Measurements from ENCODE around the gene NIPAL3.
A peak's percentile ranks its signal among the peaks of the same experiment; 100 is the strongest.
"Not testable (repeated sequence)": the region's sequence is repeated elsewhere in the genome, so short reads cannot be mapped to it uniquely, and the experiment has no call there.

Gene NIPAL3

GRCh38 chr1:24463776-24464735 lies 48.5 kb downstream of the NIPAL3 start:
- DNase-seq, result no peak

DNA sequence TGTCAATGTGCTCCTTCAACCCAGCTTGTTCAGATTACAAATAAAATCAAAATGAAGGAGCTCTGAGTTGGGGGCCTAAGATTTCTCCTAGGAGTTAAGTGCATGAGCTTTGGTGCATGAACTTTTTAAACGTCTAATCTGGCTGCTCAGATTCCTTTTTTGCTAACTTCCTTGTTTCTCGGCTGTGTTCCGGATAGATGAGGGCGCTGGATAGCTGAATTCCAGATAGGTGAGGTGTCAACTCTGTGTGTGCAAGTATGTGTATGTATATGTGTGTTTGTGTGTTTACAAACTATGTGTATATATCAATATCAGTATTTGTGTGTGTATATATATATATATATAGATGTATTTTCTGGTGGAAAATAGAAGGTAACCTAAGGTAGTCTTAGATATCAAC lies 49.5 kb downstream of the NIPAL3 start:
- no peak for DNase-seq

GRCh38 chr1:24465638-24466037 lies 50.0 kb downstream of the NIPAL3 start:
- DNase-seq, result no peak

GRCh38 chr1:24468685-24469316 lies 53.2 kb downstream of the NIPAL3 start:
- no peak for DNase-seq

DNA sequence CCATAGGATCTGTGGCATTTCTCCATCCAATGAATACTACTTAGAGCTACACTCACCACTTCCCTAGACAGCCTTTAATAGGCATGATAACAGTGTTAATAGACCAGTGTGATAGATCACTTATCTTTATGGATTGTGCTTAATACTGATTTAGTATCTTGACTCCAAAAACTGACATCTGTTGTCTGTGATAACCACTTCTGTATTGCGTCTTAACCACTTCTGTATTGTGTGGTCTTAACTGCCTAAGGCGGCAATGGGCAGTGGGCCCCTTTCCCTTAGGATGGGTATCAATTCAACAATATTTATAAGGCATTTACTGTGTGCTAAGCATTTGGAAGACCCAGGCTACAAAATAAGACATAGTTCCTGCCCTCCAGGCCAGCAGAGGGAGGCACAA lies 55.0 kb downstream of the NIPAL3 start:
- no peak for DNase-seq

GRCh38 chr1:24472527-24473251 lies 57.1 kb downstream of the NIPAL3 start:
- DNase-seq, result no peak

DNA sequence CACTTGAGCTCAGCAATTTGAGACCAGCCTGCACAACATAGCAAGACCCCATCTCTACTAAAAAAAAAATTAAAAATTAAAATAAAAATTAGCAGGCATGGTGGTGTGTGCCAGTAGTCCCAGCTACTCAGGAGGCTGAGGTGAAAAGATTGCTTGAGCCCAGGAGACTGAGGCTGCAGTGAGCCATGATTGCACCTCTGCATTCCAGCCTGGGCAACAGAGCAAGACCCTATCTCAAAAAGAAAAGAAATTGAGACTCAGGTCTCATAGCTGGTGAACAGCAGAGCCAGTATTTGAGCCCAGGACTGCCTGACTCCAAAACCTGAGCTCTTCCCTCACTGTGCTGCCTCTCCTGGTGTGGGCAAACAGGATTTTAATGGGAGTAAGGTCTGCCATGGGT lies 58.6 kb downstream of the NIPAL3 start:
- no peak for DNase-seq

- no peak for DNase-seq
Measured at GRCh38 chr1:24475700-24476099, 60.1 kb downstream of the NIPAL3 start.

DNA sequence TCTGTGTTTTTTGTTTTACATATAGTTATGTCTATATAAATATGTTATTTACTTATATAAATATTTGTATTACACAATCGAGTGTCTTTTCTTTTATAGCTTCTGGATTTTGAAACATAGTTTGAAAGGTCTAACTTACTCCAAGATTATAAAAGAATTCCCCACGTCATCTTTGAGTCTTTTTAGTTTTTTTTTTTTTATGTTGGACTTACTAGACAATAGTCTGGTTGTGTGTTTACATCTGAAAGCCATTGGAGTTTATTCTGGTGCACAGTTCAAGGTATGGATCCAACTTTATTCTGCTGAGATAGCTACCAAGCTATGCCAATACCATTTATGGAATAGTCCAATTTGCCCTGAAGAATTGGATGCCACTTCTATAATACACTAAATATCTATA lies 61.0 kb downstream of the NIPAL3 start:
- no peak for DNase-seq

GRCh38 chr1:24477309-24477708 lies 61.7 kb downstream of the NIPAL3 start:
- DNase-seq, result no peak

GRCh38 chr1:24481101-24481500 lies 65.5 kb downstream of the NIPAL3 start:
- peak; percentile 36 for DNase-seq

DNA sequence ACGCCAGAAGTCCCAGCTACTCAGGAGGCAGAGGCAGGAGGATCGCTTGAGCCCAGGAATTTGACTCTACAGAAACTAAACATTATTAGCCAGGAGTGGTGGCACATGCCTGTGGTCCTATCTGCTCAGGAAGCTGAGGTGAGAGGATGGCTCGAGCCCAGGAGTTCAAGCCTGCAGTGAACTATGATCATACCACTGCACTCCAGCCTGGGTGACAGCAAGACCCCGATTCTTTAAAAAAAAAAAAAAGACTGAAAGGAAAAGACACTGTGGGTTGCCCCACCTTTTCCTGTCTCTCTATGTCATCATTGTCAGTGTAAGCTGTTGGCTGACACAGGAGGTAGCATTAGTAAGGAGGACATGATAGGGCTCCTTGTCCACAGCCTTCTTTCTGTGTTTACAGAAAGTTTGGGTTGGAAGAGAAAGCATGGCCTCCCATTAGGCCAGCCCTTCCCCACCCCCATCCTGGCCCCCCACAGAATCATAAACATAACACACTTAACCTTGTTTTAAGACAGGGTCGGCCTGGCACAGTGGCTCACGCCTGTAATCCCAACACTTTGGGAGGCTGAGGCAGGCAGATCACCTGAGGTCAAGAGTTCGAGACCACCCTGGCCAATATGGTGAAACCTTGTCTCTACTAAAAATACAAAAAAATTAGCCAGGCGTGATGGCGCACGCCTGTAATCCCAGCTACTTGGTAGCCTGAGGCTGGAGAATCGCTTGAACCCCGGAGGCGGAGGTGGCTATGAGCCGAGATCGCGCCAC lies 66.4 kb downstream of the NIPAL3 start:
- no peak for DNase-seq

- no peak for DNase-seq
Measured at GRCh38 chr1:24483441-24483840, 67.8 kb downstream of the NIPAL3 start.

- no peak for DNase-seq
Measured at GRCh38 chr1:24484199-24484598, 68.6 kb downstream of the NIPAL3 start.

GRCh38 chr1:24486331-24487065 lies 70.9 kb downstream of the NIPAL3 start:
- DNase-seq, result no peak

DNA sequence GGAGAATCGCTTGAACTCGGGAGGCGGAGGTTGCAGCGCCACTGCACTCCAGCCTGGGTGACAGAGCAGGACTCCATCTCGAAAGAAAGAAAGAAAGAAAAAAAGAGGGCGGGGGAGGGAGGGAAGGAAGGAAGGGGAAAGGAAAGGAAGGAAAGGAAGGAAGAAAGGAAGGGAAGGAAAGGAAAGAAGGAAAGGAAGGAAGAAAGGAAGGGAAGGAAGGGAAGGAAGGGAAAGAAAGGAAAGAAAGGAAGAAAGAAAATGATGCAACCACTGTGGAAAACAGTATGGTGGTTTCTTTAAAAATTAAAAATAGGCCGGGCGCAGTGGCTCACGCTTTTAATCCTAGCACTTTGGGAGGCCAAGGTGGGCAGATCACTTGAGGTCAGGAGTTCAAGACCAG lies 71.9 kb downstream of the NIPAL3 start:
- no peak for DNase-seq

DNA sequence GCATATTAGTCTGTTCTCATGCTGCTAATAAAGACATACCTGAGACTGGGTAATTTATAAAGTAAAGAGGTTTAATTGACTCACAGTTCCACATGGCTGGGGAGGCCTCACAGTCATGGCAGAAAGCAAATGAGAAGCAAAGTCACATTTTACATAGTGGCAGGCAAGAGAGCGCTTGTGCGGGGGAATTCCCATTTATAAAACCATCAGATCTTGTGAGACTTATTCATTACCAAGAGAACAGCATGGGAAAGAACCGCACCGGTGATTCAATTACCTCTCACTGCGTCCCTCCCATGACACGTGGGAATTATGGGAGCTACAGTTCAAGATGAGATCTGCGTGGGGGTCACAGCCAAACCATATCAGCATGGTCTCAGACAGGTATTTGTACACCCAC lies 72.6 kb downstream of the NIPAL3 start:
- DNase-seq, result not testable (repeated sequence)

DNA sequence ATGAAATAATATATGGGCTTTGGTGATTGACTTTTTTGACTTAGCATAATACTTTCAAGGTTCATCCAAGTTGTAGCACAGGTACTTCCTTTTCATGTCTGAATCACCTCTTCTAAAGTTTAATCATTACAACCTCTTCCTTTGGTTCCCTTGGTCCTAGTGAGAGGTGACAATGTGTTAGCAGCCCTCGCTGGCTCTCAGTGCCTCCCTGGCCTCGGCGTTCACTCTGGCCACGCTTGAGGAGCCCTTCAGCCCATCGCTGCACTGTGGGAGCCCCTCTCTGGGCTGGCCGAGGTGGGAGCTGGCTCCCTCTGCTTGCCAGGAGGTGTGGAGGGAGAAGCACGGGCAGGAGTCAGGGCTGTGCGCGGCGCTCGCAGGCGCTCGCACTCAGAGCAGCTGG lies 74.1 kb downstream of the NIPAL3 start:
- DNase-seq, result no peak

- DNase-seq, result no peak
Measured at GRCh38 chr1:24490101-24490781, 74.6 kb downstream of the NIPAL3 start.

DNA sequence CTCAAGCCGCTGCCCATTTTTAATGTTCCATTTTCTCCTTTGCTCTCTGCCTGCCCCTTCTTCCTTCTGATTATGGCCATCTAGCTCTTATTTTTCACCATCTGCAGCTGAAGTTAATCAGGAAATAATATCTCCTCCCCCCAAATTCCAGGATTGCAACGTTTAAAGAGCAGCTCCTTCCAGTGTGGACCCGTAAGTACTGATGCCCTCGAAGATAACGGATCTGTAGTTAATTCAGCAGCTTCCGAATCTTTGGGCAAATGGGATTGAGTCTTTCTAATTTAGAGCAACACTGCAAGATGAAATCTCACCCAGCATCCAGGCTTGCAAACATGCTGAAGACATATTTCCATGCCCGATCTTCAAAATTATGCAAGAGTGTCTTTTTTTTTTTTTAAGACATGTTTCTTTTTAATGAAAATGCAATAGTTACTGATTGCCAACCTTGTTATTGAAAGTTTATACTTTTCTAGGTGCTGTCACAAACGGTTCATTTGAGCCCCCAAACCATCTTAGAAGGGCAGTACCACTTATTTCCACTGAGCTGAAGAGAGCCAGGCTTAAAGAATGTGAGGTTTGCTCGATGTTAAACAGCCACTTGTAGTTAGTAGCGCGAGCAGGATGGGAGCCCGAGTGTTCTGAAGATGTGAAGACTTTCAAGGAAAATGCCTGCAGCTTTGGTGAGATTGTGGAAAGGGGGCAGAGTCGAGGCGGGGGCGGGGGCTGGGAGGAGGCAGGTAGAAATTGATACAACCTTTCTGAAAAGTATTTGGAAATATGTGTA lies 76.2 kb downstream of the NIPAL3 start:
- DNase-seq, result no peak

DNA sequence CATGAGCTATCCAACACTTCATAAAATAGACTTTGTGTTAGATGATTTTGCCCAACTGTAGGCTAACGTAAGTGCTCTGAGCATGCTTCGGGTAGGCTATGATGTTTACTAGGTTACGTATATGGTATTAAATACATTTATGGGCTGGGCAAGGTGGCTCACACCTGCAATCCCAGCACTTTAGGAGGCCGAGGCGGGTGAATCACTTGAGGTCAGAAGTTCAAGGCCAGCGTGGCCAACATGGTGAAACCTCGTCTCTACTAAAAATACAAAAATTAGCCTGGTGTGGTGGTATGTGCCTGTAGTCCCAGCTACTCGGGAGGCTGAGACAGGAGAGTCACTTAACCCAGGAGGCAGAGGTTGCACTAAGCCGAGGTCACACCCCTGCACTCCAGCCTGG lies 77.3 kb downstream of the NIPAL3 start:
- not testable (repeated sequence) for DNase-seq

All from GF-D8 (cell line).